ENCODE data around the gene DNAL1.
A peak's percentile ranks its signal among the peaks of the same experiment; 100 is the strongest.

The DNAL1 gene

DNA sequence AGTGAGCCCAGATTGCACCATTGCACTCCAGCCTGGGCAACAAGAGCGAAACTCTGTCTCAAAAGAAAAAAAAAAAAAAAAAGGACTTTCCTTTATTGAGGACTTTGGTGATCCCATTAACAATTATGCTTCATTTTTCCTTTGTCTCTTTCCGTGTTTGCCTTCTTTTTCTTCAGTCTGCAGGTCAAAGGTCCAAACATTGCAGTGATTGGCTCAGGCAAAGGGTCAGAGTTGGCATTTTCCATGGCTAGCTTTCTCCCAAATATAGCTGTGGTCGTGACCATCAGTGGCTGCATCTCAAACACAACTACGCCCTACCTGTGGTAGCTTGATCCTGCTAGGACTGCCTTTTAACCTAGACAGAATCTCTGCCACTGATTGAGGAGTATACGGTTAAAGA lies 7.0 kb upstream of the DNAL1 start:
- H3K4me1 ChIP-seq (ENCODE audit: insufficient read depth, low read length, severe bottlenecking) = peaks cover 17% of the 10 kb centered on the region
- H3K79me2 ChIP-seq (ENCODE audit: insufficient read depth, low read length) = no peaks in the 10 kb centered on the region
- no peaks in the 10 kb centered on the region for H3K9me3 ChIP-seq (ENCODE audit: low read length)
- H3K9me2 ChIP-seq (ENCODE audit: low read depth, low read length) = no peaks in the 10 kb centered on the region
- no peak overlapping the region for H3K9ac ChIP-seq (ENCODE audit: low read length)
- H3K27ac ChIP-seq (ENCODE audit: low read depth, low read length, poor library complexity, severe bottlenecking) = no peak overlapping the region
- no peaks in the 10 kb centered on the region for H3K27me3 ChIP-seq (ENCODE audit: insufficient read depth, low read length)
- H2AFZ ChIP-seq (ENCODE audit: low read length) = no peak overlapping the region
- no peak overlapping the region for H3K4me2 ChIP-seq (ENCODE audit: low read length)
- no peaks in the 10 kb centered on the region for H4K20me1 ChIP-seq (ENCODE audit: insufficient read depth, low read length)
- TF ChIP-seq EZH2 (IDR thresholded peaks at IDR 0.05; ENCODE audit: borderline replicate concordance, low read length) = no peak
- TF ChIP-seq, protein P1, sequence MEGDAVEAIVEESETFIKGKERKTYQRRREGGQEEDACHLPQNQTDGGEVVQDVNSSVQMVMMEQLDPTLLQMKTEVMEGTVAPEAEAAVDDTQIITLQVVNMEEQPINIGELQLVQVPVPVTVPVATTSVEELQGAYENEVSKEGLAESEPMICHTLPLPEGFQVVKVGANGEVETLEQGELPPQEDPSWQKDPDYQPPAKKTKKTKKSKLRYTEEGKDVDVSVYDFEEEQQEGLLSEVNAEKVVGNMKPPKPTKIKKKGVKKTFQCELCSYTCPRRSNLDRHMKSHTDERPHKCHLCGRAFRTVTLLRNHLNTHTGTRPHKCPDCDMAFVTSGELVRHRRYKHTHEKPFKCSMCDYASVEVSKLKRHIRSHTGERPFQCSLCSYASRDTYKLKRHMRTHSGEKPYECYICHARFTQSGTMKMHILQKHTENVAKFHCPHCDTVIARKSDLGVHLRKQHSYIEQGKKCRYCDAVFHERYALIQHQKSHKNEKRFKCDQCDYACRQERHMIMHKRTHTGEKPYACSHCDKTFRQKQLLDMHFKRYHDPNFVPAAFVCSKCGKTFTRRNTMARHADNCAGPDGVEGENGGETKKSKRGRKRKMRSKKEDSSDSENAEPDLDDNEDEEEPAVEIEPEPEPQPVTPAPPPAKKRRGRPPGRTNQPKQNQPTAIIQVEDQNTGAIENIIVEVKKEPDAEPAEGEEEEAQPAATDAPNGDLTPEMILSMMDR (IDR thresholded peaks at IDR 0.05; ENCODE audit: low read length) = no peak
- no peak overlapping the region for H3K4me3 ChIP-seq (ENCODE audit: low read depth, low read length, poor library complexity, severe bottlenecking)
- no peaks in the 10 kb centered on the region for H3F3A ChIP-seq (ENCODE audit: insufficient read depth, low read length)
- no peaks in the 10 kb centered on the region for H3K36me3 ChIP-seq (ENCODE audit: insufficient read depth, low read length)

DNA sequence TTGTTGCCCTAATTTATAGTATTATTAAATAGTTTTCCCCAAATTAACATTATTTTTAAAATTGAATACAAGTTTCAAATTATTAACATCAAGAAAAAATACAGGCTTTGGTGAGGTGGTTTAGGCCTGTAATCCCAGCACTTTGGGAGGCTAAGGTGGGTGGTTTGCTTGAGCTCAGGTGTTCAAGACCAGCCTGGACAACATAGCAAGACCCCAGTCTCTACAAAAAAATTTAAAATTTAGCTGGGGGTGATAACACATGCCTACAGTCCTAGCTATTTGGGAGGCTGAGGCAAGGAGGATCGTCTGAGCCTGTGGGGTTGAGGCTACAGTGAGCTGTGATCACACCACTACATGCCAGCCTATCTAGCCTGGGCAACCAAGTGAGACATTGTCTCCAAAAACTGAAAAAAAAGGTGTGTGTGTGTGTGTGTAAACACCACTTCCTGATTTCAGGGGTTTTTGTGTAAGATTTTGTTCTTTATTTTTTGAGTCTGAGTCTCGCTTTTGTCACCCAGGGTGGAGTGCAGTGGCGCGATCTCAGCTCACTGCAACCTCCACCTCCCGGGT lies 3.9 kb upstream of the DNAL1 start:
- no peaks in the 10 kb centered on the region for H3K9me3 ChIP-seq (ENCODE audit: low read length)
- H3K36me3 ChIP-seq (ENCODE audit: insufficient read depth, low read length) = no peaks in the 10 kb centered on the region
- TF ChIP-seq, protein P1 (IDR thresholded peaks at IDR 0.05; ENCODE audit: low read length) = no peak
- no peak for TF ChIP-seq EZH2 (IDR thresholded peaks at IDR 0.05; ENCODE audit: borderline replicate concordance, low read length)
- no peak overlapping the region for H3K4me3 ChIP-seq (ENCODE audit: low read depth, low read length, poor library complexity, severe bottlenecking)
- no peaks in the 10 kb centered on the region for H3K79me2 ChIP-seq (ENCODE audit: insufficient read depth, low read length)
- no peak overlapping the region for H3K9ac ChIP-seq (ENCODE audit: low read length)
- no peak overlapping the region for H3K4me2 ChIP-seq (ENCODE audit: low read length)
- no peak overlapping the region for H3K27ac ChIP-seq (ENCODE audit: low read depth, low read length, poor library complexity, severe bottlenecking)
- H4K20me1 ChIP-seq (ENCODE audit: insufficient read depth, low read length) = no peaks in the 10 kb centered on the region
- no peaks in the 10 kb centered on the region for H3K9me2 ChIP-seq (ENCODE audit: low read depth, low read length)
- no peaks in the 10 kb centered on the region for H3K27me3 ChIP-seq (ENCODE audit: insufficient read depth, low read length)
- no peak overlapping the region for H2AFZ ChIP-seq (ENCODE audit: low read length)
- H3F3A ChIP-seq (ENCODE audit: insufficient read depth, low read length) = no peaks in the 10 kb centered on the region
- peaks cover 17% of the 10 kb centered on the region for H3K4me1 ChIP-seq (ENCODE audit: insufficient read depth, low read length, severe bottlenecking)

DNA sequence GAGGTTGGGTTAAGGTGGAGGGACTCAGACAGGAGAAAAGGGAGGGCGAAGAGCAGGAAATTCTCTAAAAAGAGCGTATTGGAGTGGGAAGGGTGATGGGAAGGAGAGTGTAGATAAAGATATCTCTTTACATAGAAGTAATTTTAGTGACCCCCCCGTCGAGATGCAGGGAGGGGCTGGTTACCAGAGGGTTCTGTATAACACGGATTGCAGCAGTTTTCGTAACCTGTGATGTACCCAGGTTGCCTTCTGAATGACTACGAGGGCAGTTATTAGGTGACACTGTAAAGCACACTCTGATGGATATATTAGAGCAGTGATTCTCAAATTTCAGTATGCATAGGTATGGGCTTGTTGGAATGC lies 443 bp downstream of the DNAL1 start:
- H3K9me2 ChIP-seq (ENCODE audit: low read depth, low read length) = no peaks in the 10 kb centered on the region
- no peaks in the 10 kb centered on the region for H3K79me2 ChIP-seq (ENCODE audit: insufficient read depth, low read length)
- TF ChIP-seq EZH2 (IDR thresholded peaks at IDR 0.05; ENCODE audit: borderline replicate concordance, low read length) = no peak
- TF ChIP-seq, protein P1 (IDR thresholded peaks at IDR 0.05; ENCODE audit: low read length) = no peak

More for the DNA sequence above, 443 bp downstream of the DNAL1 start:
- Histone ChIP-seq H3K9me3 (ENCODE audit: low read length) (no peaks in the 10 kb centered on the region), H2AFZ (ENCODE audit: low read length) (no peak overlapping the region; the same call in 1 of the 2 replicates), H4K20me1 (ENCODE audit: insufficient read depth, low read length) (no peaks in the 10 kb centered on the region), H3K4me1 (ENCODE audit: insufficient read depth, low read length, severe bottlenecking) (peaks cover 32% of the 10 kb centered on the region), H3K27ac (ENCODE audit: low read depth, low read length, poor library complexity, severe bottlenecking) (no peak overlapping the region), H3F3A (ENCODE audit: insufficient read depth, low read length) (no peaks in the 10 kb centered on the region), H3K27me3 (ENCODE audit: insufficient read depth, low read length) (no peaks in the 10 kb centered on the region), H3K36me3 (ENCODE audit: insufficient read depth, low read length) (no peaks in the 10 kb centered on the region), H3K4me3 (ENCODE audit: low read depth, low read length, poor library complexity, severe bottlenecking) (peak overlapping the region; percentile 80), H3K4me2 (ENCODE audit: low read length) (peak overlapping the region; percentile 85), H3K9ac (ENCODE audit: low read length) (peak overlapping the region; percentile 78)
